ENCODE measurements around the gene RARRES1.

The RARRES1 gene

DNA sequence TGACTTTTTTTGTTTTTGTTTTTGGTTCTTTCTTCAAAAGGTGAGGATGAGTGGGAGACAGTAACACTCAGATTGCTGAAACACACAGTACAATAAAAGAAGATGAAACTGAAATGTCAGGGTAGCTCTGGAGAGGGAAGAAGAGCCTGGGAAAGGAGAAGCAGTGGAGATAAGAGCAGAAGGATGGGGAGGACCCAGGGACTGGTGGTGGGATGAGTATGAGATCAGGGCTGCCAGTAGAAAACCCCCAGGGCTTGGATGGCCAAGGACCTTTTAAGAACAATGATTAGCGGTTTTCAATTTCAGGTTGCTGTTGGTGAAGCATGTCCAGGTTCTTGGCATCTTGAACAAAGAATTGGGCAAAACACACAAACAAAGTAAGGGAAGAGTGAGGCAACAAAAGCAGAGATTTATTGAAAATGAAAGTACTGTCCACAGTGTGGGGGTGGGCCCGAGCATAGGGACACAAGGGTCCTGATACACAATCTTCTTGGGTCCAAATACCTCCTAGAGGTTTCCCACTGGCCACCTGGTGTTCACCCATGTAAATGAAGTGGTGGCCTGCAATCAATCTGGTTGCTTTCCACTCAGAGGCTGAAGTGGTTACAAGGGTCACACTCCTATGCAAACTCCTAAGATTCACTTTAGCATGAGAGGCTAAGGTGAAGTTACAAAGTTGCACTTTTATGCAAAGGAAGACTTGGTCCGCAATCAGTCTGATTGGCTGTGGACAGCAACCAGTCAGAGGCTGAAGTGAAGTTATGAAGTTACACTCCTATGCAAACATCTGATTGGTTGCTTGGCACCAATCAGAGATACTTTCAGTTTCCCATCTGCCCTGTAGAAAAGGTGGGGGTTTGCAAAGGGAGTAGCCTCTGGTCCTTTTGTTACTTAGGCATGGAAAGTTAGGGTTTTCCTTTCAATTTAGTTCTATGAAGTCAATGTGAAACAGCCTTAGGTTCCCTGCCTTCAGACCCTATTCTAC lies 43.5 kb upstream of the RARRES1 start:
- TF ChIP-seq, protein P1, sequence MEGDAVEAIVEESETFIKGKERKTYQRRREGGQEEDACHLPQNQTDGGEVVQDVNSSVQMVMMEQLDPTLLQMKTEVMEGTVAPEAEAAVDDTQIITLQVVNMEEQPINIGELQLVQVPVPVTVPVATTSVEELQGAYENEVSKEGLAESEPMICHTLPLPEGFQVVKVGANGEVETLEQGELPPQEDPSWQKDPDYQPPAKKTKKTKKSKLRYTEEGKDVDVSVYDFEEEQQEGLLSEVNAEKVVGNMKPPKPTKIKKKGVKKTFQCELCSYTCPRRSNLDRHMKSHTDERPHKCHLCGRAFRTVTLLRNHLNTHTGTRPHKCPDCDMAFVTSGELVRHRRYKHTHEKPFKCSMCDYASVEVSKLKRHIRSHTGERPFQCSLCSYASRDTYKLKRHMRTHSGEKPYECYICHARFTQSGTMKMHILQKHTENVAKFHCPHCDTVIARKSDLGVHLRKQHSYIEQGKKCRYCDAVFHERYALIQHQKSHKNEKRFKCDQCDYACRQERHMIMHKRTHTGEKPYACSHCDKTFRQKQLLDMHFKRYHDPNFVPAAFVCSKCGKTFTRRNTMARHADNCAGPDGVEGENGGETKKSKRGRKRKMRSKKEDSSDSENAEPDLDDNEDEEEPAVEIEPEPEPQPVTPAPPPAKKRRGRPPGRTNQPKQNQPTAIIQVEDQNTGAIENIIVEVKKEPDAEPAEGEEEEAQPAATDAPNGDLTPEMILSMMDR (conservative IDR thresholded peaks at IDR 0.05), result no peak
- H3K27ac ChIP-seq, result no peak overlapping the region

DNA sequence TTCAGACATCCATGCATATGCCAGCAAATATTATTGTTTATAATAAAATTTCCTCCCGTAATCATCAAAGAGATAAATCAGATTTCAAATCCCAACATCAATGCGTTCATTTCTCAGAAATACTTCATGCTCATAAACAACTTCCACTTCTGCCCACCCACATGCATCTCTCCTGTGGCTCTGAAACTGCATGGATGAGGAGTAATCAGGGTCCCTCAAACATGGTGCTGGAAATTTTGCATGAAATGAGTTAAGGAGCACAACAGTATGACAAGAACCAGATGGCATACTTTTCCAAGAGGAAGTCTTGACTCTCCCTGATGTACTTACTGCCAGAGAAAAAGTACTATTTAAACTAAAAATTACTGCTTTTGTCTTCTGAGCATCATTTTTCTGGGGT lies 42.7 kb upstream of the RARRES1 start:
- TF ChIP-seq, protein P1 (conservative IDR thresholded peaks at IDR 0.05), result no peak

DNA sequence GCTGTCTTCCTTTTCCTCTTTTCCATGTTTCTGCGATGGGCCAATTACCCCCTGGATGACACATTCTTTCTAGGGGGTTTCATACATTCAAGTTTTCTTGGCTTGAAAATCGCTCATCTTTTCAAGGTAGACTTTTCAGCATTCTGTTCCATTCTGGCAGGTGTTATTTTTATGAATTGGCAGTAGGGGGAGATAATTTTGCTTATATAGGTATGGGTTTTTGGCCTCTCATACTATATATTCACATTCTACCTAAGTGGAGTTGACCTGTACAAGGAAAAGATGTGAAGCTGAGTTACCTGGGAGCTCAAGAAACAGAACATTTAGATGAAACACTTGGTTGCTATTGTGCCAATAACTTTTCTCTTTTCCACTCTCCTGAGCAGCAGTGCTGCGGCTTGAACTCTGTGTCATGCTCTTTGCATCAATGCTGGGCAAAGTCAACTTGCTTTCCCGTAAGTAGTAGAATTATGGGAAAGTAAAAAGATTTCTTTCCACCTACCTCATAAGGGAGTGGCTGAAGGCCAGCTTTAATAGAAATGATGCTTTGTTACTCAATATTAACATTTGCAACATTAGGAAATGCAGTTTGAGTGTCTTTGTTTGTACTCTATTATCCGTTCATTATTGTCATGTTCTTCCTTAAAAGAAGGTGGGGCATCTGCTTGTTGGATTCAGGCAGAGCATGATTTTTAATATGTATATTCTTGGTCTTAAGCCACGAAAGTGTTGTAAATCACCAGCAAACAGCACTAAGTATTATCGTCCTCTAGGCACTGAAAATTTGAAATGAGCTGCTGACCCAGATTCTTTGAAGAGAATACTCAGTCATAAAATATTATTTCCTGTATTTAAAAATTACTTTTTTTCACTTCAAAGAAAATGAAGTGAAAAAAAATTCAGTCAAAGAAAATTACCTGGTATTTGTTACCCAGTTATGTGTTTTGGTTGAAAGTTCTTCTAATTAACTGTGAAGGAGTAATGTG lies 41.9 kb upstream of the RARRES1 start:
- H3K27ac ChIP-seq, result no peak overlapping the region
- TF ChIP-seq, protein P1 (conservative IDR thresholded peaks at IDR 0.05), result no peak

More for the DNA sequence above, 42.7 kb upstream of the RARRES1 start:
- no peak overlapping the region for H3K27ac ChIP-seq

DNA sequence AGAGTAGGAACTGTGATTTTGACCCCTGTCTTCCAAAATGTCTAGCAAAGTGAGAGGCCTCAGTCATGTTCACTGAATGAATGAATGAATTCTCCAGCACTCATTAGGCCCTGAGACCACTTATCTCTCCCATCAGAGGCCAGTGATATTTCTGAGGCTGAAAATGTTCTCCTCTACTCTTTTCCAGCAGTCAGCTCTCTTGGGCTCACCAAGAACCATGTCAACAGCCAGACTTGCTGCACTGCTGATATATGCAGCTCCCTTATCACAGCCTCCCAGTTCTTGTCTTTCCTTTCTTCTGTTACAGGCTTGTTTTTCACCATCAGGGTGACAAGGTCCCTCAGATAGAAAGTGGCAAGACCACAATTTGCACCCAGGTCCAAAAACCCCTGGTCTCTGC lies 40.9 kb upstream of the RARRES1 start:
- TF ChIP-seq, protein P1 (conservative IDR thresholded peaks at IDR 0.05), result no peak
- H3K27ac ChIP-seq, result no peak overlapping the region

DNA sequence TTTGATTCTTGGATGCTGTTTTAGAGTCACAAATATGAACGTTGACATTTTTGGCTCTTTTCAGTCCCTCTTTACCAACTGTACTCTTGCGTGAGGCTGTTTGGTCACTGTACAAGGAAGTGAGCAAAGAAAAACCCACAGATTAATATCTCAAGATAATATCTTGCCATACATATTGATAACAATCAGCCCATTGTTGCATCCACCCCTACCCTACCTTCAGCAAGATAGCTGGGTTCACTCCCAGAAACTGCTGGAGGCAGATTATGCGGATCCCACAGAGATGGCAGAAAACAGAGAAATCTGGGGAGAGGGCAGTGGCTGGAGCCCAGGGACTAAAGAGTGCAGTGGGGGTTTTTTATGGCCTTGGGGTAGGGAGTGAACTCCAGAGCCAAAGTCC lies 39.7 kb upstream of the RARRES1 start:
- no peak overlapping the region for H3K27ac ChIP-seq

DNA sequence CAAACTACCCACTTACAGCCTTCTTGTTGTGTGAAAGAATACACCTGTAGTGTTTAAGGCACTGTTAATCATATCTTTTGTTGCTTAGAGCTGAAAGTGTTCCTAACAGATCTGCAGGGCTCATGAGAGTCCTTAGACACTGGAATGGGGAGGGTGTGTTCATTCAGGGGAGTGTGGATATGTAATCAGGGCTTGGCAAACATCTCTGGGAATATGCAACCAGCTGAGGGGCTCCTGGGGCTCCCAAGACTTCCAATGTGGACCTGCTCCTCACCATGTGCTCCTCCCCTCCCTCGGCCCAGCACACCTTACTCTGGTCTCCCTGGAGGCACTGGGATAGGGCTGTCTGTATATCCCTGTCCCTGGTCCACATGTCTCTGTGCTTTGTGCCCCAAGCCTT lies 39.3 kb upstream of the RARRES1 start:
- no peak overlapping the region for H3K27ac ChIP-seq

More for the DNA sequence above, 39.7 kb upstream of the RARRES1 start:
- TF ChIP-seq, protein P1 (conservative IDR thresholded peaks at IDR 0.05), result no peak

More for the DNA sequence above, 39.3 kb upstream of the RARRES1 start:
- TF ChIP-seq, protein P1 (conservative IDR thresholded peaks at IDR 0.05), result no peak
